GM12878 (cell line): Measurements from ENCODE around the gene SELENOS. TPM values are rescaled to one million over a fixed set of nuclear protein-coding genes. Genes with fewer than 3 reads are reported as not detected.

ENCODE experiments used
- BHLHE40 ChIP-seq, 2 experiments: fragments of 450-650 bp in 1 of 2; IDR thresholded peaks; 2 replicates each; pipeline ENCODE4 v1.6.1; 2011 to 2017; ENCODE audit warnings: low read depth in 2 of 2, borderline replicate concordance in 1 of 2, improper control_type of control experiment in 1 of 2, low read length in 1 of 2, mild to moderate bottlenecking in 1 of 2
- BMI1 ChIP-seq: fragments of 450-650 bp; IDR thresholded peaks from 2 replicates; pipeline ENCODE4 v1.6.1; 2016; ENCODE audit warnings: mild to moderate bottlenecking, moderate library complexity, borderline replicate concordance
- CHD1 ChIP-seq: IDR thresholded peaks from 2 replicates; pipeline ENCODE4 v1.6.1; 2012; ENCODE audit warnings: low read depth, low read length, improper control_type of control experiment
- CREM ChIP-seq: IDR thresholded peaks from 2 replicates; pipeline ENCODE4 v1.6.1; 2014; ENCODE audit warnings: antibody characterized with exemption, low read depth
- DPF2 ChIP-seq: fragments of 450-650 bp; IDR thresholded peaks from 2 replicates; pipeline ENCODE4 v1.6.1; 2017; ENCODE audit warnings: mild to moderate bottlenecking
- EED ChIP-seq: sonication (generic); IDR thresholded peaks from 2 replicates; pipeline ENCODE4 v1.6.1; 2016; ENCODE audit warnings: antibody characterized with exemption, low read depth
- ETV6 ChIP-seq, 2 experiments: fragments of 450-650 bp in 1 of 2; IDR thresholded peaks in 1 of 2; conservative IDR thresholded peaks in 1 of 2; 2 replicates each; pipeline ENCODE4 v1.6.1; 2014; ENCODE audit warnings: antibody characterized with exemption in 1 of 2, borderline replicate concordance in 1 of 2, low read depth in 1 of 2, mild to moderate bottlenecking in 1 of 2, moderate library complexity in 1 of 2
- FOS ChIP-seq: IDR thresholded peaks from 3 replicates; pipeline ENCODE4 v1.6.1; 2011; ENCODE audit warnings: borderline replicate concordance; ENCODE audit not compliant: insufficient read length; ENCODE audit errors: extremely low read depth
- IKZF1 ChIP-seq: fragments of 450-650 bp; conservative IDR thresholded peaks from 2 replicates; pipeline ENCODE4 v1.6.1; 2017; ENCODE audit warnings: antibody characterized with exemption, mild to moderate bottlenecking
- JUNB ChIP-seq: IDR thresholded peaks from 2 replicates; pipeline ENCODE4 v1.6.1; 2016; ENCODE audit warnings: antibody characterized with exemption, mild to moderate bottlenecking
- JUND ChIP-seq: IDR thresholded peaks from 2 replicates; pipeline ENCODE4 v1.6.1; 2012; ENCODE audit warnings: low read depth, mild to moderate bottlenecking, low read length, improper control_type of control experiment, moderate library complexity
- NBN ChIP-seq: fragments of 450-650 bp; IDR thresholded peaks from 2 replicates; pipeline ENCODE4 v1.6.1; 2016
- NR2C2 ChIP-seq: IDR thresholded peaks from 2 replicates; pipeline ENCODE4 v1.6.1; 2011; ENCODE audit warnings: borderline replicate concordance, low read depth; ENCODE audit not compliant: control insufficient read depth, insufficient read length
- PAX5 ChIP-seq: IDR thresholded peaks from 2 replicates; pipeline ENCODE4 v1.6.1; 2011; ENCODE audit warnings: low read depth, low read length, borderline replicate concordance
- RB1 ChIP-seq: fragments of 450-650 bp; formaldehyde crosslinking; IDR thresholded peaks from 2 replicates; pipeline ENCODE4 v1.6.1; 2017; ENCODE audit warnings: mild to moderate bottlenecking, borderline replicate concordance
- SMAD1 ChIP-seq: fragments of 450-650 bp; IDR thresholded peaks from 2 replicates; pipeline ENCODE4 v1.6.1; 2018; ENCODE audit warnings: mild to moderate bottlenecking, low read depth; ENCODE audit not compliant: partially characterized antibody
- SMARCA5 ChIP-seq: fragments of 450-650 bp; IDR thresholded peaks from 2 replicates; pipeline ENCODE4 v1.6.1; 2017; ENCODE audit warnings: mild to moderate bottlenecking
- SPI1 ChIP-seq: IDR thresholded peaks from 2 replicates; pipeline ENCODE4 v1.6.1; 2011; ENCODE audit warnings: low read depth, mild to moderate bottlenecking, low read length, moderate library complexity, borderline replicate concordance; ENCODE audit not compliant: insufficient read depth
- SREBF1 ChIP-seq: IDR thresholded peaks from 2 replicates; pipeline ENCODE4 v1.6.1; 2012; ENCODE audit warnings: mild to moderate bottlenecking, low read length
- STAT3 ChIP-seq: IDR thresholded peaks from 2 replicates; pipeline ENCODE4 v1.6.1; 2011; ENCODE audit warnings: low read depth, low read length, improper control_type of control experiment
- SUZ12 ChIP-seq: fragments of 200-600 bp; sonication (generic); IDR thresholded peaks from one replicate; pipeline ENCODE4 v1.6.1; 2018; ENCODE audit warnings: antibody characterized with exemption, mild to moderate bottlenecking; ENCODE audit not compliant: unreplicated experiment
- ZNF384 ChIP-seq: IDR thresholded peaks from 2 replicates; pipeline ENCODE4 v1.6.1; 2012; ENCODE audit warnings: low read depth, mild to moderate bottlenecking, low read length, improper control_type of control experiment, borderline replicate concordance
- polyA plus RNA-seq, 11 experiments: library from polyadenylated mRNA; depleted of rRNA in 4 of 11; unstranded in 6 of 11; stranded (reverse) in 5 of 11; fragments of >200 nt; fragmentation: Nextera tagmentation in 4 of 11; fragmentation: Illumina TruSeq in 1 of 11; extraction: Ambion mirVana in 4 of 11; extraction: Trizol in 1 of 11; gene quantifications; 1 replicate in 1 of 11; 2 replicates in 10 of 11; pipeline versions ENCODE4 v1.2.1 to v1.2.3, GENCODE V29; 2011 to 2016; ENCODE audit warnings: inconsistent platforms in 2 of 11, missing spikeins in 2 of 11, low read depth in 1 of 11
- total RNA-seq, 4 experiments: library from RNA; depleted of rRNA in 3 of 4; stranded (reverse); fragments of >200 nt in 3 of 4; fragmentation: Illumina TruSeq in 1 of 4; extraction: Trizol in 1 of 4; gene quantifications; 2 replicates each; pipeline versions ENCODE4 v1.2.1 to v1.2.3, GENCODE V29; 2013 to 2021
- TF ChIP-seq, protein P1 (sequence below): IDR thresholded peaks from 2 replicates; pipeline ENCODE4 v1.6.1; 2011; ENCODE audit warnings: borderline replicate concordance, low read depth, mild to moderate bottlenecking, moderate library complexity, low read length; ENCODE audit not compliant: insufficient read depth, poor library complexity, severe bottlenecking
- TF ChIP-seq, protein P2 (sequence below): fragments of 450-650 bp; IDR thresholded peaks from 2 replicates; pipeline ENCODE4 v1.6.1; 2017; ENCODE audit warnings: mild to moderate bottlenecking
- TF ChIP-seq, protein P3 (sequence below): IDR thresholded peaks from 2 replicates; pipeline ENCODE4 v1.6.1; 2012; ENCODE audit warnings: mild to moderate bottlenecking, low read depth, low read length

Gene SELENOS
- total and polyA plus RNA-seq, 10 of the 15 experiments (the other 5 are each of a cell fraction or from before 2014, with no cell fraction given), result 25.8 to 90.1 (median 37.3) TPM

DNA sequence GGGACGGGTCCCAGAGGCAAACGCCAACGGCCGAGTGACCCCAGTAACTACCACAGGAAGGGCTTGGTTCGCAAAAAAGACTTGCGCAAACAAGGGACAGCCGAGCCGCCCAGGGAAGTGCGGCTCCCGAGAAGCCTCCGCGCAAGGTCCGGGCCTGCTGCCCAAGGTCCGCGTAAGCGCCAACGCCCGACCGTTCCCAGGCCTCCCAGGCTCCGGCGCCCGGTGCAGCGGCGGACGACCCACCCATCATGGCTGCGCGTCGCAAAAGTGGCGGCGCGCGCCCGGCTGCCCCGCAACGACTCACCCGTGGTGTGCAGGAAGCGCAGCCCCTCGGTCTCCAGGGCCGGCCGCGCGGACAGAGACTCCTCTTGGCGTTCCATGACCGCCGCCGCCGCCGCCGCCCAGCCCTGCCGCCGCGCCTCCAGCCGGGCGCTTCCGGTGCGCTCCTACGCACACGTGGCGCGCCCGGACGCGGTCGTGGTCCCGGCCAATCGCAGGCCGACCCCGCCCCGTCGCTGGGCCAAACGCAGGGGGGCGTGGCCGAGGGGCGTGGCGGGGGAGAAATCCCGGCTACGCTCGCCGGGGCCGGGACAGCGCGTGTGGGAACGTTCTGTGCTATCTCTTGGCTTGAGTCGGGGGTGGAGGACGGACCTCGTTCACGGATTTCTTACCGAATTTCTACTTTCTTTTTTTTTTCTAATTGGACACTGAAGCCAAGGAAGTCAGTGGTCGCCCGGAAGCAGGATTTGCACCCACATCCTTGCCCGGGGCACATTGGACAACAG lies at the start of gene SELENOS (continued):
- TF ChIP-seq, protein P1, sequence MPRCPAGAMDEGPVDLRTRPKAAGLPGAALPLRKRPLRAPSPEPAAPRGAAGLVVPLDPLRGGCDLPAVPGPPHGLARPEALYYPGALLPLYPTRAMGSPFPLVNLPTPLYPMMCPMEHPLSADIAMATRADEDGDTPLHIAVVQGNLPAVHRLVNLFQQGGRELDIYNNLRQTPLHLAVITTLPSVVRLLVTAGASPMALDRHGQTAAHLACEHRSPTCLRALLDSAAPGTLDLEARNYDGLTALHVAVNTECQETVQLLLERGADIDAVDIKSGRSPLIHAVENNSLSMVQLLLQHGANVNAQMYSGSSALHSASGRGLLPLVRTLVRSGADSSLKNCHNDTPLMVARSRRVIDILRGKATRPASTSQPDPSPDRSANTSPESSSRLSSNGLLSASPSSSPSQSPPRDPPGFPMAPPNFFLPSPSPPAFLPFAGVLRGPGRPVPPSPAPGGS, result peak; percentile 48
- no peak for TF ChIP-seq NR2C2
- peak; percentile 48; the same call in 1 of the 2 replicates for TF ChIP-seq CREM
- no peak for TF ChIP-seq JUNB
- TF ChIP-seq PAX5, result peak; percentile 89
- peak; percentile 38; the same call in 1 of the 2 replicates for TF ChIP-seq RB1
- no peak for TF ChIP-seq FOS
- TF ChIP-seq JUND, result no peak
- TF ChIP-seq EED, result no peak
- peak; percentile 72 to 91; a peak in 3 of 4 replicates for TF ChIP-seq BHLHE40 (IDR thresholded peaks at IDR 0.05; ENCODE audit: borderline replicate concordance in 1 of 2, low read depth in 2 of 2, low read length in 1 of 2)
- no peak for TF ChIP-seq ETV6 (conservative IDR thresholded peaks at IDR 0.05 in 1 of 2, IDR thresholded peaks at IDR 0.05 in 1 of 2; ENCODE audit: borderline replicate concordance in 1 of 2, low read depth in 1 of 2)
- TF ChIP-seq IKZF1, result peak; percentile 83
- TF ChIP-seq SUZ12, result no peak
- TF ChIP-seq SMAD1, result no peak
- no peak for TF ChIP-seq SREBF1
- no peak for TF ChIP-seq SPI1
- TF ChIP-seq CHD1, result no peak
- TF ChIP-seq STAT3, result no peak
- peak; percentile 75 for TF ChIP-seq SMARCA5
- TF ChIP-seq, protein P2, sequence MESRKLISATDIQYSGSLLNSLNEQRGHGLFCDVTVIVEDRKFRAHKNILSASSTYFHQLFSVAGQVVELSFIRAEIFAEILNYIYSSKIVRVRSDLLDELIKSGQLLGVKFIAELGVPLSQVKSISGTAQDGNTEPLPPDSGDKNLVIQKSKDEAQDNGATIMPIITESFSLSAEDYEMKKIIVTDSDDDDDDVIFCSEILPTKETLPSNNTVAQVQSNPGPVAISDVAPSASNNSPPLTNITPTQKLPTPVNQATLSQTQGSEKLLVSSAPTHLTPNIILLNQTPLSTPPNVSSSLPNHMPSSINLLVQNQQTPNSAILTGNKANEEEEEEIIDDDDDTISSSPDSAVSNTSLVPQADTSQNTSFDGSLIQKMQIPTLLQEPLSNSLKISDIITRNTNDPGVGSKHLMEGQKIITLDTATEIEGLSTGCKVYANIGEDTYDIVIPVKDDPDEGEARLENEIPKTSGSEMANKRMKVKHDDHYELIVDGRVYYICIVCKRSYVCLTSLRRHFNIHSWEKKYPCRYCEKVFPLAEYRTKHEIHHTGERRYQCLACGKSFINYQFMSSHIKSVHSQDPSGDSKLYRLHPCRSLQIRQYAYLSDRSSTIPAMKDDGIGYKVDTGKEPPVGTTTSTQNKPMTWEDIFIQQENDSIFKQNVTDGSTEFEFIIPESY, result no peak
- TF ChIP-seq ZNF384, result no peak
- TF ChIP-seq, protein P3, sequence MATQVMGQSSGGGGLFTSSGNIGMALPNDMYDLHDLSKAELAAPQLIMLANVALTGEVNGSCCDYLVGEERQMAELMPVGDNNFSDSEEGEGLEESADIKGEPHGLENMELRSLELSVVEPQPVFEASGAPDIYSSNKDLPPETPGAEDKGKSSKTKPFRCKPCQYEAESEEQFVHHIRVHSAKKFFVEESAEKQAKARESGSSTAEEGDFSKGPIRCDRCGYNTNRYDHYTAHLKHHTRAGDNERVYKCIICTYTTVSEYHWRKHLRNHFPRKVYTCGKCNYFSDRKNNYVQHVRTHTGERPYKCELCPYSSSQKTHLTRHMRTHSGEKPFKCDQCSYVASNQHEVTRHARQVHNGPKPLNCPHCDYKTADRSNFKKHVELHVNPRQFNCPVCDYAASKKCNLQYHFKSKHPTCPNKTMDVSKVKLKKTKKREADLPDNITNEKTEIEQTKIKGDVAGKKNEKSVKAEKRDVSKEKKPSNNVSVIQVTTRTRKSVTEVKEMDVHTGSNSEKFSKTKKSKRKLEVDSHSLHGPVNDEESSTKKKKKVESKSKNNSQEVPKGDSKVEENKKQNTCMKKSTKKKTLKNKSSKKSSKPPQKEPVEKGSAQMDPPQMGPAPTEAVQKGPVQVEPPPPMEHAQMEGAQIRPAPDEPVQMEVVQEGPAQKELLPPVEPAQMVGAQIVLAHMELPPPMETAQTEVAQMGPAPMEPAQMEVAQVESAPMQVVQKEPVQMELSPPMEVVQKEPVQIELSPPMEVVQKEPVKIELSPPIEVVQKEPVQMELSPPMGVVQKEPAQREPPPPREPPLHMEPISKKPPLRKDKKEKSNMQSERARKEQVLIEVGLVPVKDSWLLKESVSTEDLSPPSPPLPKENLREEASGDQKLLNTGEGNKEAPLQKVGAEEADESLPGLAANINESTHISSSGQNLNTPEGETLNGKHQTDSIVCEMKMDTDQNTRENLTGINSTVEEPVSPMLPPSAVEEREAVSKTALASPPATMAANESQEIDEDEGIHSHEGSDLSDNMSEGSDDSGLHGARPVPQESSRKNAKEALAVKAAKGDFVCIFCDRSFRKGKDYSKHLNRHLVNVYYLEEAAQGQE, result no peak
- no peak for TF ChIP-seq NBN
- no peak for TF ChIP-seq BMI1
- peak; percentile 86 for TF ChIP-seq DPF2
